Measurements from ENCODE around the gene R3HDML. TPM values are rescaled to one million over a fixed set of nuclear protein-coding genes. Genes with fewer than 3 reads are reported as not detected.

The R3HDML gene
- polyA plus RNA-seq, 1 donor (not counting 4 experiments of a cell fraction or from before 2014, with no cell fraction given), result not detected

GRCh38 chr20:44382641-44383040, 45.8 kb downstream of the R3HDML start:
- Histone ChIP-seq H3K4me1 (ENCODE audit: control insufficient read depth, extremely low read depth, insufficient read depth, low read length) (no peaks in the 10 kb centered on the region), H3K4me3 (ENCODE audit: control insufficient read depth in 2 of 3, extremely low read depth in 1 of 3, insufficient read depth in 2 of 3, low read depth in 1 of 3, low read length in 3 of 3) (no peak overlapping the region), H3K79me2 (ENCODE audit: control insufficient read depth, insufficient read depth, low read length) (no peaks in the 10 kb centered on the region), H4K20me1 (ENCODE audit: control insufficient read depth, extremely low read depth, insufficient read depth, low read length) (no peaks in the 10 kb centered on the region), H3K27ac (ENCODE audit: control insufficient read depth, insufficient read depth, low read length) (no peak overlapping the region), H3K36me3 (ENCODE audit: control insufficient read depth in 2 of 2, extremely low read depth in 1 of 2, insufficient read depth in 2 of 2, low read length in 2 of 2) (no peaks in the 10 kb centered on the region), H3K27me3 (ENCODE audit: control insufficient read depth, extremely low read depth, insufficient read depth, low read length) (no peaks in the 10 kb centered on the region), H3K9ac (ENCODE audit: control insufficient read depth, extremely low read depth, insufficient read depth, low read length) (no peak overlapping the region), H3K9me3 (ENCODE audit: control insufficient read depth, low read depth, low read length) (no peaks in the 10 kb centered on the region), H3K9me1 (ENCODE audit: control insufficient read depth, extremely low read depth, insufficient read depth, low read length) (no peaks in the 10 kb centered on the region), H2AFZ (ENCODE audit: control insufficient read depth, low read length) (no peak overlapping the region), H3K4me2 (ENCODE audit: control insufficient read depth, extremely low read depth, insufficient read depth, low read depth, low read length) (no peak overlapping the region)
- no peak for DNase-seq (ENCODE audit: low read depth, low spot score)
- FAIRE-seq, result no peak
- TF ChIP-seq EZH2 (IDR thresholded peaks at IDR 0.05; ENCODE audit: low read length) (no peak), CTCF (optimal IDR thresholded peaks at IDR 0.05 in 1 of 3, IDR thresholded peaks at IDR 0.05 in 1 of 3, conservative IDR thresholded peaks at IDR 0.05 in 1 of 3; ENCODE audit: extremely low read depth in 1 of 3, insufficient read depth in 2 of 3, low read length in 3 of 3) (no peak)
- dilution Hi-C loops (cut with MboI; ENCODE audit: extremely low pct_ligation_motif_present, low sequenced_read_pairs), result loop anchor here (5.0 to 10.0 kb wide), 3 partner anchors 58 to 168 kb away; partner anchors contain the start of gene OSER1

GRCh38 chr20:44384423-44385027, 47.7 kb downstream of the R3HDML start:
- H3K79me2 ChIP-seq (ENCODE audit: control insufficient read depth, insufficient read depth, low read length), result no peaks in the 10 kb centered on the region
- no peaks in the 10 kb centered on the region for H3K9me3 ChIP-seq (ENCODE audit: control insufficient read depth, low read depth, low read length)
- FAIRE-seq (peak; percentile 65), DNase-seq (ENCODE audit: low read depth, low spot score) (peak; percentile 35)
- H3K4me3 ChIP-seq (ENCODE audit: control insufficient read depth in 2 of 3, extremely low read depth in 1 of 3, insufficient read depth in 2 of 3, low read depth in 1 of 3, low read length in 3 of 3), result no peak overlapping the region
- no peak for TF ChIP-seq EZH2 (IDR thresholded peaks at IDR 0.05; ENCODE audit: low read length)
- peak; percentile 84 to 98 (median 93) for TF ChIP-seq CTCF (optimal IDR thresholded peaks at IDR 0.05 in 1 of 3, IDR thresholded peaks at IDR 0.05 in 1 of 3, conservative IDR thresholded peaks at IDR 0.05 in 1 of 3; ENCODE audit: extremely low read depth in 1 of 3, insufficient read depth in 2 of 3, low read length in 3 of 3)
- dilution Hi-C loops (cut with MboI; ENCODE audit: extremely low pct_ligation_motif_present, low sequenced_read_pairs), result loop anchor here (5.0 to 10.0 kb wide), 3 partner anchors 60 to 170 kb away; partner anchors contain the start of gene OSER1
- no peak overlapping the region for H3K4me2 ChIP-seq (ENCODE audit: control insufficient read depth, extremely low read depth, insufficient read depth, low read depth, low read length)
- H2AFZ ChIP-seq (ENCODE audit: control insufficient read depth, low read length), result no peak overlapping the region
- H4K20me1 ChIP-seq (ENCODE audit: control insufficient read depth, extremely low read depth, insufficient read depth, low read length), result no peaks in the 10 kb centered on the region
- H3K27ac ChIP-seq (ENCODE audit: control insufficient read depth, insufficient read depth, low read length), result no peak overlapping the region
- H3K4me1 ChIP-seq (ENCODE audit: control insufficient read depth, extremely low read depth, insufficient read depth, low read length), result peaks cover 16% of the 10 kb centered on the region
- H3K27me3 ChIP-seq (ENCODE audit: control insufficient read depth, extremely low read depth, insufficient read depth, low read length), result no peaks in the 10 kb centered on the region
- no peak overlapping the region for H3K9ac ChIP-seq (ENCODE audit: control insufficient read depth, extremely low read depth, insufficient read depth, low read length)
- no peaks in the 10 kb centered on the region for H3K36me3 ChIP-seq (ENCODE audit: control insufficient read depth in 2 of 2, extremely low read depth in 1 of 2, insufficient read depth in 2 of 2, low read length in 2 of 2)
- no peaks in the 10 kb centered on the region for H3K9me1 ChIP-seq (ENCODE audit: control insufficient read depth, extremely low read depth, insufficient read depth, low read length)
